ENCODE data around the gene UNC80. TPM values are rescaled to one million over a fixed set of nuclear protein-coding genes. Genes with fewer than 3 reads are reported as not detected.

Gene UNC80
- total and polyA plus RNA-seq, 2 donors (not counting 1 experiment from before 2014, with no cell fraction given): under 0.01 TPM; not detected in 1

DNA sequence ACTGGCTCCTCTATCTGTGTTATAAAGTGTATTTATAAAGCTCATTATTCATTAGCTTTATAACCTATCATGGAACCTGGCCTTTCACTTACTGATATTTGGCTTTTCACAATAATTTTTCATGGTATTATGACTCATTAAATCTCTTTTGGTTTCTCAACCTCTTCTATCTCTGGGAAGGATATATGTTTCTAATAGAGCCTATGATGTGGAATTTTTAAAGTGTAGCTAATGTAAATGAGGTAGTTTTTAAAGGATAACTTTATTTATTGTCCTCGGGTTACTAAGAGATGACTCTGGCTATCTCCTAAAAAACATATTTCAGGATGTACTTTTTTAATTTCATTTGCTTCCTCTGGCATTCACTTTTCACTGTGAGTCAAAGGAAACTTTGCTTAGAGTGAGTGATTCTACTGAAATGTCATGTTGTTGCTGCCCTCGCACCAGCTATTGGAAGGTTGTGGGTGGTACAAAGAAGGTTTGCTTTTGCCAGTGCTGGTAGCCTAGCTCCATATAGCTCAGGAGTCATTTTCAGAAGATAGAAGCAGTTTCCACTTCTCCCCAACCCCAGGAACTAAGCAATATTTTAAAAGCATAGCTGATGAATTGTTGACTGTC lies 145.6 kb downstream of the UNC80 start:
- Histone ChIP-seq H3K27ac (ENCODE audit: insufficient read depth, low read length) (no peak overlapping the region), H3K9ac (ENCODE audit: insufficient read depth, low read length) (no peak overlapping the region), H3K9me3 (ENCODE audit: control insufficient read depth, insufficient read depth, low read depth, low read length) (no peaks in the 10 kb centered on the region), H3K4me1 (ENCODE audit: control insufficient read depth, extremely low read depth, insufficient read depth, low read length) (no peaks in the 10 kb centered on the region), H3K4me3 (replicated peaks in 1 of 4; ENCODE audit: control extremely low read depth in 1 of 4, insufficient read depth in 1 of 4, low read depth in 3 of 4, low read length in 4 of 4) (no peak overlapping the region), H4K20me1 (ENCODE audit: control insufficient read depth, extremely low read depth, insufficient read depth, low read length) (no peaks in the 10 kb centered on the region), H3K79me2 (ENCODE audit: control insufficient read depth, insufficient read depth, low read length) (no peaks in the 10 kb centered on the region), H3K36me3 (ENCODE audit: control insufficient read depth, insufficient read depth, low read length) (no peaks in the 10 kb centered on the region), H2AFZ (ENCODE audit: low read length) (no peak overlapping the region), H3K27me3 (ENCODE audit: control insufficient read depth, insufficient read depth, low read length) (no peaks in the 10 kb centered on the region), H3K4me2 (ENCODE audit: extremely low read depth, insufficient read depth, low read length) (no peak overlapping the region)
- TF ChIP-seq CTCF (conservative IDR thresholded peaks at IDR 0.05 in 1 of 2, IDR thresholded peaks at IDR 0.05 in 1 of 2; ENCODE audit: low read depth in 1 of 2, low read length in 2 of 2) (no peak), EZH2 (IDR thresholded peaks at IDR 0.05; ENCODE audit: low read length, missing control alignments) (no peak)
- no peak for DNase-seq (ENCODE audit: low read depth in 2 of 2)

DNA sequence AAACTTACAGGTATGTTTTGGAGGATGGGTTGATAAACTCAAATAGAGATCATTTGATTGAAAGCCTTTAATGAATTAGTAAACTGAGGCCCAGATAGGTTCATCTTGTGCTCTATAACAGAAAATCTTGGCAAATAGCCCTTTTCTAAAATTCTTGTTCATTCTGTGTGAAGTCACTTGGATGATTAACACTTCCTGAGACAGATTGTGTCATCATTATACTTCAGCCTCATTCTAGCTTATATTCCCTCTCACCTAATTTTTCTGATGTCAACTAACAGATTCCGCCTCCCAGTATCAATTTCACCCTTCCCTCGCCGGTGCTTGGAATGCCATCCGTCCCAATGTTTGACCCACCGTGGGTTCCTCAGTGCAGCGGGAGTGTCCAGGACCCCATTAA lies 146.6 kb downstream of the UNC80 start:
- Histone ChIP-seq H3K9ac (ENCODE audit: insufficient read depth, low read length) (no peak overlapping the region), H3K36me3 (ENCODE audit: control insufficient read depth, insufficient read depth, low read length) (no peaks in the 10 kb centered on the region), H3K4me2 (ENCODE audit: extremely low read depth, insufficient read depth, low read length) (no peak overlapping the region), H3K79me2 (ENCODE audit: control insufficient read depth, insufficient read depth, low read length) (no peaks in the 10 kb centered on the region), H2AFZ (ENCODE audit: low read length) (no peak overlapping the region), H4K20me1 (ENCODE audit: control insufficient read depth, extremely low read depth, insufficient read depth, low read length) (no peaks in the 10 kb centered on the region), H3K9me3 (ENCODE audit: control insufficient read depth, insufficient read depth, low read depth, low read length) (no peaks in the 10 kb centered on the region), H3K4me3 (replicated peaks in 1 of 4; ENCODE audit: control extremely low read depth in 1 of 4, insufficient read depth in 1 of 4, low read depth in 3 of 4, low read length in 4 of 4) (no peak overlapping the region), H3K27ac (ENCODE audit: insufficient read depth, low read length) (no peak overlapping the region), H3K27me3 (ENCODE audit: control insufficient read depth, insufficient read depth, low read length) (no peaks in the 10 kb centered on the region), H3K4me1 (ENCODE audit: control insufficient read depth, extremely low read depth, insufficient read depth, low read length) (no peaks in the 10 kb centered on the region)
- TF ChIP-seq CTCF (conservative IDR thresholded peaks at IDR 0.05 in 1 of 2, IDR thresholded peaks at IDR 0.05 in 1 of 2; ENCODE audit: low read depth in 1 of 2, low read length in 2 of 2) (no peak), EZH2 (IDR thresholded peaks at IDR 0.05; ENCODE audit: low read length, missing control alignments) (no peak)
- DNase-seq (ENCODE audit: low read depth in 2 of 2): no peak

DNA sequence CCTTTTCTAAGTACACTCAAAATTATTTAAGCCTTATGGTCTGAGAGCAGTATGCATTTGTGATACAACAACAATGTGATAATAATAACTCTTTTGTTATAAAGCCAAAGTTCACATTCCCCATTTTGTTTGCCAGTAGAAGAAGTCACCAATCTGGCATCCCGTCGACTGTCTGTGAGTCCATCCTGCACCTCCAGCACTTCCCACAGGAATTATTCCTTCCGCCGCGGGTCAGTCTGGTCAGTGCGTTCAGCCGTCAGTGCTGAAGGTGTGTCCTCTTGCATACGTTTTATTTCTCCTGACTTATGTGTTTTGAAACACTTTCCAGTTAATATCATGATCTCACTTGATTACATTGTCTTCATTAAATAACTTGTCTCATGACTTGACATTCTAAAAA lies 150.5 kb downstream of the UNC80 start:
- TF ChIP-seq EZH2 (IDR thresholded peaks at IDR 0.05; ENCODE audit: low read length, missing control alignments) (no peak), CTCF (conservative IDR thresholded peaks at IDR 0.05 in 1 of 2, IDR thresholded peaks at IDR 0.05 in 1 of 2; ENCODE audit: low read depth in 1 of 2, low read length in 2 of 2) (no peak)
- H3K9ac ChIP-seq (ENCODE audit: insufficient read depth, low read length): no peak overlapping the region
- H3K79me2 ChIP-seq (ENCODE audit: control insufficient read depth, insufficient read depth, low read length): no peaks in the 10 kb centered on the region
- no peaks in the 10 kb centered on the region for H3K4me1 ChIP-seq (ENCODE audit: control insufficient read depth, extremely low read depth, insufficient read depth, low read length)
- no peak overlapping the region for H2AFZ ChIP-seq (ENCODE audit: low read length)
- H3K36me3 ChIP-seq (ENCODE audit: control insufficient read depth, insufficient read depth, low read length): no peaks in the 10 kb centered on the region
- no peak overlapping the region for H3K4me3 ChIP-seq (replicated peaks in 1 of 4; ENCODE audit: control extremely low read depth in 1 of 4, insufficient read depth in 1 of 4, low read depth in 3 of 4, low read length in 4 of 4)
- H3K9me3 ChIP-seq (ENCODE audit: control insufficient read depth, insufficient read depth, low read depth, low read length): no peaks in the 10 kb centered on the region
- H3K27me3 ChIP-seq (ENCODE audit: control insufficient read depth, insufficient read depth, low read length): no peaks in the 10 kb centered on the region
- H3K4me2 ChIP-seq (ENCODE audit: extremely low read depth, insufficient read depth, low read length): no peak overlapping the region
- H3K27ac ChIP-seq (ENCODE audit: insufficient read depth, low read length): no peak overlapping the region
- DNase-seq (ENCODE audit: low read depth in 2 of 2): peak in 1 of 2 donors; percentile 43
- H4K20me1 ChIP-seq (ENCODE audit: control insufficient read depth, extremely low read depth, insufficient read depth, low read length): no peaks in the 10 kb centered on the region
